Uterine smooth muscle cell (primary cell): ENCODE results near the gene OR9A4. TPM values are rescaled to one million over a fixed set of nuclear protein-coding genes. Genes with fewer than 3 reads are reported as not detected.

ENCODE experiments used
- total RNA-seq: library from RNA; depleted of rRNA; stranded (reverse); fragments of >200 nt; gene quantifications from 2 replicates; pipeline ENCODE4 v1.2.3, GENCODE V29; 2014

Gene OR9A4
- total RNA-seq: not detected in 2 replicates

DNA sequence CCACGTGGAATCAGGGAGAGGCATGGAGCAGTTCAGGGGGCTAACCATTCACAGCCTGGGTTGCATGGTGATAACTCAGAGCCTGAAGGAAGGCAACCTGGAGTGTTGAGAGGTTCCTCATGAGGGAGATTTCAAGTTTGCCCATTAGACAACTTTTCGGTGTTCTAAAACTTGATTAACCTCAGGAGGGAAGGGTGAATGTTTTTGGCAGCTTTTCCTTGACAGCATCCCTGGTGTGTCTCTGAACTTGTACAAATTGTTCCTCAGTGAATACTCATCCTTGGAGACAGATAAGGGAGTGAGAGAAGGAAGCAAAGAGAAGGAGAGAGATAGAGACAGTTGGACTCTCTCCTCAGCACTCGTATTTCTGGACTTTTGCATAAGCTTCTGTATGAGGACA, at the start of gene OR9A4:
Gene OR9A4, plus strand, starts transcription at position 301 of the 400 bp plus-strand sequence. CDS start 2,477 bp downstream, outside the sequence.

GRCh38 chr7:141946796-141947195, 30.6 kb downstream of the OR9A4 start, which contains the start of gene CLEC5A:
CLEC5A (minus strand) TSS chr7:141946974; CDS start chr7:141946292, 682 bp downstream.

Other genes starting within 250 kb of the OR9A4 start
- 7.1 and 8.4 TPM in 2 replicates for gene DENND11, start 214.2 kb upstream of the OR9A4 start, total RNA-seq
- gene WEE2, start 208.0 kb upstream of the OR9A4 start, total RNA-seq: not detected in 2 replicates
- 127 and 211 TPM in 2 replicates for gene SSBP1, start 178.0 kb upstream of the OR9A4 start, total RNA-seq
- 0.44 and 1.2 TPM in 2 replicates for gene TAS2R3, start 152.3 kb upstream of the OR9A4 start, total RNA-seq
- gene TAS2R4, start 139.7 kb upstream of the OR9A4 start, total RNA-seq: 0.55 and 1.1 TPM in 2 replicates
- gene TAS2R5, start 126.2 kb upstream of the OR9A4 start, total RNA-seq: 0.55 and 1.00 TPM in 2 replicates
- gene PRSS37, start 74.9 kb upstream of the OR9A4 start, total RNA-seq: not detected in 2 replicates
- gene CLEC5A, start 30.6 kb downstream of the OR9A4 start, total RNA-seq: under 0.01 TPM in 1 of 2 replicates, not detected in the other
- not detected in 2 replicates for gene TAS2R38, start 57.4 kb downstream of the OR9A4 start, total RNA-seq
- 0.12 and 0.77 TPM in 2 replicates for gene MGAM, start 79.5 kb downstream of the OR9A4 start, total RNA-seq
- gene MGAM2, start 195.3 kb downstream of the OR9A4 start, total RNA-seq: not detected in 2 replicates